ENCODE data around the gene SAMD4B.

SAMD4B gene

DNA sequence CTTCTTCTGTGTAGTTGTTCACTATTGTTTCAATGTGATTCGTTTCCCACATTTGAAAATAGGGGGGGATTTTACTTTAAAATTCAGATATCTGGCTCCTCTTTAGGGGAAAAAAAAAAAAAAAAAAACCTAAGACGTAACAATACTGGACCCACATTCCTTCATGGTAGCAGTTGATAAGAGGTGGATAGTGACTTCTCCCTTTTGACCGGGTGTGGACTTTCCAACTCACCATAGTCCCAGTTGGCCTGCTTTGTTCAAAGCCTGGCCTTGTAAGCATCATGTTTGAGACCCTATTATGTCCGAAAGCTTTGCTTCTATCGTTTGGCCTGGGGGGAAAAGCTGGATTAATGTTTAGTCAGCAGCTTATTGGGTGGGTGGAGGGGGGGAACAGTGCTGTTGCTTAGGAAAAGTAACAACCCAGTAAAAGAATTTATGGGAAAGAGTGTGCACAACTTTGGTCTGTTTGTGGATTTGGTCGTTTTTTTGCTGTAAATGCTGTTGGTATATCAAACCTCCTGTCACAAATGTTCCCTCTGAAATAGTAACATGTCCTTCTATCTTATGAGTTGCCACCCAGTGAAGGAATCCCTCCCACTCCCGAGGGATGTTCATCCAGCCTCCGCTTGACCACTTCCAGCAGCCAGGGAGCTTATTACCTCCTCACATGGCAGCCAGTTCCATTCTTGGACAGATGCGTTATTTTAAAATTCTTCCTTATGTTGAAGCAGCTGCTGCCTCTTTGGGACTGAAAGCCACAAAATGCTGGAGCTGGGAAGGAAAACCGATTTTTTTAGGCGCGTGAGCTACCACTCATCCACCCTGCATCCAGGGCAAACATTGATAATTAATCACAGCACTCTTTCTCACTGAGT is 10.4 kb downstream of the SAMD4B start:
- TF ChIP-seq, protein P1, sequence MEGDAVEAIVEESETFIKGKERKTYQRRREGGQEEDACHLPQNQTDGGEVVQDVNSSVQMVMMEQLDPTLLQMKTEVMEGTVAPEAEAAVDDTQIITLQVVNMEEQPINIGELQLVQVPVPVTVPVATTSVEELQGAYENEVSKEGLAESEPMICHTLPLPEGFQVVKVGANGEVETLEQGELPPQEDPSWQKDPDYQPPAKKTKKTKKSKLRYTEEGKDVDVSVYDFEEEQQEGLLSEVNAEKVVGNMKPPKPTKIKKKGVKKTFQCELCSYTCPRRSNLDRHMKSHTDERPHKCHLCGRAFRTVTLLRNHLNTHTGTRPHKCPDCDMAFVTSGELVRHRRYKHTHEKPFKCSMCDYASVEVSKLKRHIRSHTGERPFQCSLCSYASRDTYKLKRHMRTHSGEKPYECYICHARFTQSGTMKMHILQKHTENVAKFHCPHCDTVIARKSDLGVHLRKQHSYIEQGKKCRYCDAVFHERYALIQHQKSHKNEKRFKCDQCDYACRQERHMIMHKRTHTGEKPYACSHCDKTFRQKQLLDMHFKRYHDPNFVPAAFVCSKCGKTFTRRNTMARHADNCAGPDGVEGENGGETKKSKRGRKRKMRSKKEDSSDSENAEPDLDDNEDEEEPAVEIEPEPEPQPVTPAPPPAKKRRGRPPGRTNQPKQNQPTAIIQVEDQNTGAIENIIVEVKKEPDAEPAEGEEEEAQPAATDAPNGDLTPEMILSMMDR (IDR thresholded peaks at IDR 0.05; ENCODE audit: extremely low read depth, missing control alignments), result no peak
- no peak for DNase-seq (ENCODE audit: low spot score)

DNA sequence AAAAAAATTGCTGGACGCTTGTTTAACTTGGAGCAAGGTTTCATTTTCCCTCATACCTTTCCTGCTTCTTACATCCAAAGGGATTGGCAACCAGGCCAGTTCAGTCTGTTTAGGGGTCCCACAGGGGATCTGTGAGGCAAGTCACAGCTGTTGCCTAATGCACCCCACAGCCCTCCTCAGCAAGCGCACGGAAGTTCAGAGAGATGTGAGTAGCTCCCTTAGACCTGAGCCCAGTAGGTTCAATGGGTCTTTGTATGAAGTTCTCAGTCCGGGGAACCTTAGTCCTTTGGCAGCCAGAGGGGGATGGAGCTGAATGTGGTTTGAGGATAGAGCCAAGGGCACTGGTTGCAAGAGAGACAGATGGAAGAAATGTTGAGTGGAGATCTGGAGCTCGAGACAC is 13.0 kb downstream of the SAMD4B start:
- DNase-seq (ENCODE audit: low spot score), result no peak
- TF ChIP-seq, protein P1 (IDR thresholded peaks at IDR 0.05; ENCODE audit: extremely low read depth, missing control alignments), result no peak

DNA sequence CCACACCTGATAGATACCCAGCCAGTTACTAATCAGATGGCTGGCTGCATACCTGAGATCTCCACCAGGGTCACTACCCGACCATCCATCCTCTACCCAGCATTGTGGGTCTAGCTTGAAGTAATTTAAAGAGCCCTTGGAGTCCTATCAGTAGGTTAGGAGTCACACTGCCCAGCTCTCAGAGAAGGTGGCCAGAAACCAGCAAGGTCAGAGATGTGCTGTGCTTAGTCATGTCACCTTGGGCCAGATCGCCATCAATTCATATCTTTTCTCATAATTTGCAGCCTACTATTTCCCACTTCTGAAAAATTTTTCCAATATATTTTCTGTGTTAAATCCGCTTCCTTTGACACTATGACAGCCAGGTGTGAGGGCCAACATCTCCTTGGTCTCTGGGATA is 13.9 kb downstream of the SAMD4B start:
- DNase-seq (ENCODE audit: low spot score), result no peak

DNA sequence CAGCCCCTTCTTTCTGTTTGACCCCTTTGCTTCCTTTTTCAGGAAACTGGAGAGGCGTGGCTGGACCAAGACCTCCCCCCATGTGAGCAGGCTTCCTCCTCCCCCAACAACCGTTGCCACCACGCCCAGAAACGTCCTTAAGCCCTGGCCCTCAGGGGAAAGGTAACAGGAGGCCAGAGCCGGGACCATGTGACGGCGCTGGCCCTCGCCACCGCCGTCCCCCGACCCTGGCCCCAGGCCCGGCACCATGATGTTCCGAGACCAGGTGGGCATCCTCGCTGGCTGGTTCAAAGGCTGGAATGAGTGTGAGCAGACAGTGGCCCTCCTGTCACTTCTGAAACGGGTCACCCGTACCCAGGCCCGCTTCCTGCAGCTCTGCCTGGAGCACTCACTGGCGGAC is 14.4 kb downstream of the SAMD4B start:
- no peak for DNase-seq (ENCODE audit: low spot score)
- TF ChIP-seq, protein P1 (IDR thresholded peaks at IDR 0.05; ENCODE audit: extremely low read depth, missing control alignments), result no peak

More for the DNA sequence above, 13.9 kb downstream of the SAMD4B start:
- TF ChIP-seq, protein P1 (IDR thresholded peaks at IDR 0.05; ENCODE audit: extremely low read depth, missing control alignments), result no peak

DNA sequence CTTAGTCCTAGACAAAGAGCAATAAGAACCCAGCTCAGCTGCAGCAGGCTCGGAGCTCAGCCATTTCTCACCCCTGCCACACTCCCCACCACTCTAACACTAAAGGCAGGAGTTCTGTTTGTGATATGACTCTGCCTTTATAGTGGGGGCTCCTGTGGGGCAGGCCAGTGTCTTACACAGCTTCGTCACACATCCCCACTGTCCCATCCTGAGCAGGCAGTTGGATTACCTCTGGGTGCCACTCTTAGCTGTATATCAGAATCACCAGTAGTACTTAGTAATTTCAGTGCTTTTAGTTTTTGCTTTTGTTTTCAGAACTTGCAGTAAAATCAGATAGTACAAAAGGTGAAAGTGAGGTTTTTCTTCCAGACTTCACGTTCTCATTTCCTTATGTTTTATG is 16.8 kb downstream of the SAMD4B start:
- TF ChIP-seq, protein P1 (IDR thresholded peaks at IDR 0.05; ENCODE audit: extremely low read depth, missing control alignments), result no peak
- DNase-seq (ENCODE audit: low spot score), result no peak

DNA sequence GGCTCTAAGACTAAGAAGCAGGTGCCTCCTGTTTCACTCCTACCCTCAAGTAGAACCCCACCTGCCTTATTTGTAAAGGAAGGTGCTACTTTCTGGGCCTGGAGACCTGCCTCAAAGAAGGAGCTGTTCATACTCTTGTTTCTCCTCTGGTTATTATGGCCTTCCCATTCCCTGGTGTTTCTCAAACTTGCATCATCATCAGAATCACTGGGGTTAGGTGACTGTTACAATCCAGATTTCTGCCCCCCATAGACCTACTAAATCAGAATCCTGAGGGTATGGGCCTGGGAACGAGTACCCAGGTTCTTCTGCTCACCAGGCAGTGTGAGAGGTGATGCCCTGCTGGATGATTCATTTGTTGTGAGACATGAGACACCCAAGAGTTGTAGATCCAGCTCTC is 18.4 kb downstream of the SAMD4B start:
- no peak for DNase-seq (ENCODE audit: low spot score)
- TF ChIP-seq, protein P1 (IDR thresholded peaks at IDR 0.05; ENCODE audit: extremely low read depth, missing control alignments), result no peak
